NB4 (cell line): Measurements from ENCODE around the gene MINDY4B.

Experiments
- DNase-seq: peaks from one replicate; pipeline ENCODE4 v3.0.0; 2010; ENCODE audit warnings: low read depth
- H3K4me3 ChIP-seq: one replicate; pipeline ENCODE4 v1.5.1; 2011; ENCODE audit warnings: mild to moderate bottlenecking, low read depth, low read length, moderate library complexity
- CTCF ChIP-seq: IDR thresholded peaks from one replicate; pipeline ENCODE4 v1.5.1; 2012; ENCODE audit warnings: low read depth, low read length
- MAX ChIP-seq: IDR thresholded peaks from 2 replicates; pipeline ENCODE4 v1.6.1; 2011; ENCODE audit warnings: low read depth, low read length
- MYC ChIP-seq: IDR thresholded peaks from 2 replicates; pipeline ENCODE4 v1.6.1; 2011; ENCODE audit warnings: low read depth, low read length
- POLR2A ChIP-seq: IDR thresholded peaks from 2 replicates; pipeline ENCODE4 v1.6.1; 2011; ENCODE audit warnings: mild to moderate bottlenecking; ENCODE audit not compliant: insufficient read length; ENCODE audit errors: extremely low read depth

Gene MINDY4B

GRCh38 chr3:150898046-150898754 lies 7.0 kb downstream of the MINDY4B start:
- TF ChIP-seq MYC: no peak
- no peak for TF ChIP-seq CTCF
- TF ChIP-seq POLR2A: no peak
- no peak for TF ChIP-seq MAX

GRCh38 chr3:150897592-150897991 lies 7.6 kb downstream of the MINDY4B start:
- TF ChIP-seq CTCF: no peak
- no peak for DNase-seq
- no peak overlapping the region for H3K4me3 ChIP-seq

More at GRCh38 chr3:150898046-150898754, 7.0 kb downstream of the MINDY4B start:
- no peak overlapping the region for H3K4me3 ChIP-seq
- no peak for DNase-seq

GRCh38 chr3:150890831-150891230 lies 14.4 kb downstream of the MINDY4B start:
- TF ChIP-seq MAX (no peak), CTCF (no peak), POLR2A (no peak), MYC (no peak)
- H3K4me3 ChIP-seq: no peak overlapping the region
- DNase-seq: no peak

GRCh38 chr3:150890295-150890694 lies 14.9 kb downstream of the MINDY4B start:
- TF ChIP-seq CTCF (no peak), MAX (no peak), MYC (no peak), POLR2A (no peak)
- DNase-seq: peak; percentile 25
- no peak overlapping the region for H3K4me3 ChIP-seq

- DNase-seq: no peak
- TF ChIP-seq MYC (no peak), CTCF (no peak), MAX (no peak), POLR2A (no peak)
- no peak overlapping the region for H3K4me3 ChIP-seq
Observed at GRCh38 chr3:150889106-150889505, 16.1 kb downstream of the MINDY4B start.

GRCh38 chr3:150887031-150887430 lies 18.2 kb downstream of the MINDY4B start:
- TF ChIP-seq POLR2A: no peak
- TF ChIP-seq CTCF: no peak
- no peak for TF ChIP-seq MYC
- no peak for TF ChIP-seq MAX
- DNase-seq: no peak
- H3K4me3 ChIP-seq: no peak overlapping the region
